ENCODE results near the gene PAXX.

PAXX gene

GRCh38 chr9:136991993-136992818 is at the start of gene PAXX:
Gene PAXX (plus strand): TSS chr9:136992422. CDS start chr9:136992444, 22 bp downstream.
- peak; percentile 93 for DNase-seq

- no peak for DNase-seq
These were observed 49.4 kb upstream of the PAXX start for GRCh38 chr9:136942881-136943230.

- peak; percentile 8 for DNase-seq
These were observed 48.7 kb upstream of the PAXX start for GRCh38 chr9:136943291-136944211.

GRCh38 chr9:136944212-136944518 is 48.1 kb upstream of the PAXX start:
- DNase-seq: no peak

GRCh38 chr9:136944519-136945332 is 47.5 kb upstream of the PAXX start, which contains the start of the genes C8G and FBXW5:
Gene C8G (plus strand): TSS chr9:136945243. CDS start chr9:136945321, 78 bp downstream.
Gene FBXW5 (minus strand): TSS chr9:136944738. CDS start chr9:136944083, 655 bp downstream.
- peak; percentile 94 for DNase-seq

GRCh38 chr9:136945333-136946227 is 46.6 kb upstream of the PAXX start:
- DNase-seq: no peak

- DNase-seq: no peak
These were observed 45.8 kb upstream of the PAXX start for GRCh38 chr9:136946228-136947027.

GRCh38 chr9:136947028-136947891 is 45.0 kb upstream of the PAXX start:
- DNase-seq: no peak

GRCh38 chr9:136947955-136948510 is 44.2 kb upstream of the PAXX start:
- DNase-seq: no peak

- DNase-seq: no peak
These were observed 42.9 kb upstream of the PAXX start for GRCh38 chr9:136949239-136949816.

GRCh38 chr9:136949817-136950655 is 42.2 kb upstream of the PAXX start:
- DNase-seq: peak; percentile 95

- DNase-seq: no peak
These were observed 41.5 kb upstream of the PAXX start for GRCh38 chr9:136950656-136951276.

- DNase-seq: no peak
These were observed 40.5 kb upstream of the PAXX start, which contains the start of gene LCN12 for GRCh38 chr9:136951541-136952320. Gene LCN12 (plus strand): TSS chr9:136952273. CDS start chr9:136952328, 55 bp downstream.

- no peak for DNase-seq
These were observed 39.8 kb upstream of the PAXX start for GRCh38 chr9:136952321-136952850.

GRCh38 chr9:136952876-136953770 is 39.1 kb upstream of the PAXX start:
- DNase-seq: no peak
